Subcutaneous abdominal adipose tissue (tissue), 5 donors: Measurements from ENCODE around the gene SALL3.

Source experiments
- H3K27ac ChIP-seq: one replicate; pipeline ENCODE4 v1.7.0; 2013; ENCODE audit warnings: low read depth, mild to moderate bottlenecking, inconsistent platforms, low read length, moderate library complexity
- H3K27me3 ChIP-seq, 5 donors: one replicate each; pipeline ENCODE4 v1.7.0; 2013; ENCODE audit warnings: low read length in 5 of 5, inconsistent platforms in 1 of 5; ENCODE audit not compliant: control insufficient read depth in 5 of 5, insufficient read depth in 4 of 5
- H3K36me3 ChIP-seq, 5 donors: one replicate each; pipeline ENCODE4 v1.7.0; 2013; ENCODE audit warnings: low read length in 5 of 5; ENCODE audit not compliant: control insufficient read depth in 5 of 5, insufficient read depth in 5 of 5
- H3K4me1 ChIP-seq, 5 donors: one replicate each; pipeline ENCODE4 v1.7.0; 2013; ENCODE audit warnings: low read length in 5 of 5, mild to moderate bottlenecking in 3 of 5, moderate library complexity in 1 of 5; ENCODE audit not compliant: control insufficient read depth in 5 of 5, insufficient read depth in 5 of 5
- H3K4me3 ChIP-seq, 5 donors: one replicate each; pipeline ENCODE4 v1.7.0; 2013; ENCODE audit warnings: low read length in 5 of 5, low read depth in 1 of 5
- H3K9ac ChIP-seq, 5 donors: one replicate each; pipeline ENCODE4 v1.7.0; 2013; ENCODE audit warnings: low read length in 5 of 5, mild to moderate bottlenecking in 4 of 5, moderate library complexity in 3 of 5
- H3K9me3 ChIP-seq, 5 donors: one replicate each; pipeline ENCODE4 v1.7.0; 2013; ENCODE audit warnings: low read length in 5 of 5; ENCODE audit not compliant: control insufficient read depth in 5 of 5
- donor health status: healthy.
- donor health status: healthy.
- donor health status: healthy.
- donor health status: healthy.
- donor health status: healthy.

The SALL3 gene

GRCh38 chr18:78979730-78980278, at the start of gene SALL3:
Gene SALL3 (plus strand): TSS chr18:78979818. CDS start chr18:78980275, 457 bp downstream.
- H3K4me3 ChIP-seq = peak within 1 kb of the TSS in 1 of 5 donors; percentile 44
- no peak within 1 kb of the TSS for H3K27ac ChIP-seq
- H3K27me3 ChIP-seq = peaks cover 38 to 62% (median 47%) of the 10 kb centered on the region in 5 donors
- no peaks in the 10 kb centered on the region for H3K36me3 ChIP-seq
- H3K9ac ChIP-seq = no peak within 1 kb of the TSS
- H3K4me1 ChIP-seq = peaks cover 1 to 11% (median 10%) of the 10 kb centered on the region in 5 donors
- no peaks in the 10 kb centered on the region for H3K9me3 ChIP-seq

GRCh38 chr18:78932281-78932680, 47.3 kb upstream of the SALL3 start:
- H3K9me3 ChIP-seq = no peaks in the 10 kb centered on the region
- no peak overlapping the region for H3K9ac ChIP-seq
- H3K36me3 ChIP-seq = no peaks in the 10 kb centered on the region
- H3K4me1 ChIP-seq = no peaks in the 10 kb centered on the region
- H3K4me3 ChIP-seq = no peak overlapping the region
- H3K27ac ChIP-seq = no peak overlapping the region
- peaks cover 3 to 6% (median 5%) of the 10 kb centered on the region in 5 donors for H3K27me3 ChIP-seq

GRCh38 chr18:78934003-78934402, 45.6 kb upstream of the SALL3 start:
- H3K9ac ChIP-seq = no peak overlapping the region
- H3K36me3 ChIP-seq = no peaks in the 10 kb centered on the region
- peaks cover 0 to 6% (median 5%) of the 10 kb centered on the region in 5 donors for H3K27me3 ChIP-seq
- H3K4me1 ChIP-seq = no peaks in the 10 kb centered on the region
- no peak overlapping the region for H3K4me3 ChIP-seq
- H3K27ac ChIP-seq = no peak overlapping the region
- H3K9me3 ChIP-seq = no peaks in the 10 kb centered on the region

DNA sequence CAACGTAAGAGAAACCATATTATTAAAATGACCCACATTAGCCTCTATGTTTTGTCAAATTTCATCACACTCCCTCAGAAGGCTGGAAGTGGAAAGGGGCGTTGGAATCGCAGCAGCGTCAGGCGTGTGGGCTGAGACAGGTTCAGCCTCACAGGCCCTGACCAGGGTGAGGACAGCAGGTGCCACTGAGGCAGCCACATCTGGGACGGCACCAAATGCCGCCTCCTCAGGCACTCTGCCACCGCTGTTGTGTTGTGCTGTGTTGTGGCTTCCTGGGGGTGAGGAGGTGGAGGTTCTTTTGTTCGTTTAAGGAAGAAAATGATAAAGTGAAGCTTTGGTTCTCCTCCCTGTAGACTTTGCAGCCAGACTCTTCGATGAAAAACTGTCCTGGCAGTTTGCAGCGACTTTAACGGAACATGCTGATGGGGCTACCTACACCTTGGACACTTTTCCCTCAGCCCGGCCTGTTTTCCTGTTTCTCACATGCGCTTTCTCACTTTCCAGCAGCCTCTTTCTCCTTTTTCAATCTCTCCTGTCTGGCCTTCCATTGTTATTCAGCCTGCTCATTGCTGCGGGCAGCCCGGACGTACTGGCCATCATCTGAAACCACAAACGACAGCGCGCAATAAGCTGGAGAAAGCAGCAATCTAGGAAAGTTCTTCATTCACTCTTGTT, 44.9 kb upstream of the SALL3 start:
- no peaks in the 10 kb centered on the region for H3K4me1 ChIP-seq
- no peaks in the 10 kb centered on the region for H3K9me3 ChIP-seq
- peaks cover 0 to 6% (median 5%) of the 10 kb centered on the region in 5 donors for H3K27me3 ChIP-seq
- H3K4me3 ChIP-seq = no peak overlapping the region
- H3K27ac ChIP-seq = no peak overlapping the region
- H3K36me3 ChIP-seq = no peaks in the 10 kb centered on the region
- H3K9ac ChIP-seq = no peak overlapping the region

GRCh38 chr18:78935406-78935805, 44.2 kb upstream of the SALL3 start:
- no peak overlapping the region for H3K27ac ChIP-seq
- H3K36me3 ChIP-seq = no peaks in the 10 kb centered on the region
- peaks cover 0 to 8% (median 5%) of the 10 kb centered on the region in 5 donors for H3K27me3 ChIP-seq
- no peak overlapping the region for H3K9ac ChIP-seq
- no peaks in the 10 kb centered on the region for H3K9me3 ChIP-seq
- H3K4me1 ChIP-seq = no peaks in the 10 kb centered on the region
- no peak overlapping the region for H3K4me3 ChIP-seq

DNA sequence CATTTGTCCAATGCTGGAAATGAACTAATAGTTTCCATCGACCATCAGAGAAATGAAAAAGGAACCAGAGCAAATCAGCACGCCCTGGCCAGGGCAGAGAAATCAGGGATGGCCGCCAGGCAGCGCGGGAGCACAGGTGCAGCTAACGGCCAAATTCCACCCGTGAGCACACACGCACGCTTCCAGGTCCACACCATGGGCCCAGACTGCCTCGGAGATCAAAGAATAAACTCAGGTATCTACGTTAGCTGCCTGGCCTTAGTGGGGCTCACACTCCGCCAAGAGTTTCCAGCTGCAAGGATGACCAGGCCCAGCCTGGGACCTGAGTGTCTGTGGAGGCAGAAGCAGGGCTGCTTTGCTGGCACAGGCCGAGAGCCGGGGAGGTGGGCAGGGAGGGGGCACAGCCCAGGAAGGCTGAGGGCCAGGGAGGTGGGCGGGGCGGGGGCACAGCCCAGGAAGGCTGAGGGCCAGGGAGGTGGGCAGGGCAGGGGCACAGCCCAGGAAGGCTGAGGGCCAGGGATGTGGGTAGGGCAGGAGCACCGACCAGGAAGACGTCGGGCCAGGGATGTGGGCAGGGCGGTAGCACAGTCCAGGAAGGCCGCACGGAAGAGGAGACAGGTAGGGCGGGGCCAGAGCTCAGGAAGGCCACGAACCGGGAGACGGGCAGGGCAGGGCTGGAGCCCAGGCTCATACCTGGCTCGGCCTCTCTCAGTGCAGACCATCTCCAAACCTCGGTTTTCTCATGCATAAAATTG, 43.2 kb upstream of the SALL3 start:
- no peak overlapping the region for H3K9ac ChIP-seq
- no peak overlapping the region for H3K27ac ChIP-seq
- H3K27me3 ChIP-seq = peaks cover 0 to 8% (median 5%) of the 10 kb centered on the region in 5 donors
- no peaks in the 10 kb centered on the region for H3K4me1 ChIP-seq
- H3K36me3 ChIP-seq = no peaks in the 10 kb centered on the region
- H3K4me3 ChIP-seq = no peak overlapping the region
- H3K9me3 ChIP-seq = no peaks in the 10 kb centered on the region

GRCh38 chr18:78937166-78937565, 42.5 kb upstream of the SALL3 start:
- H3K27ac ChIP-seq = no peak overlapping the region
- H3K27me3 ChIP-seq = peaks cover 0 to 8% (median 5%) of the 10 kb centered on the region in 5 donors
- H3K9me3 ChIP-seq = no peaks in the 10 kb centered on the region
- H3K36me3 ChIP-seq = no peaks in the 10 kb centered on the region
- no peak overlapping the region for H3K9ac ChIP-seq
- H3K4me1 ChIP-seq = no peaks in the 10 kb centered on the region
- H3K4me3 ChIP-seq = no peak overlapping the region

DNA sequence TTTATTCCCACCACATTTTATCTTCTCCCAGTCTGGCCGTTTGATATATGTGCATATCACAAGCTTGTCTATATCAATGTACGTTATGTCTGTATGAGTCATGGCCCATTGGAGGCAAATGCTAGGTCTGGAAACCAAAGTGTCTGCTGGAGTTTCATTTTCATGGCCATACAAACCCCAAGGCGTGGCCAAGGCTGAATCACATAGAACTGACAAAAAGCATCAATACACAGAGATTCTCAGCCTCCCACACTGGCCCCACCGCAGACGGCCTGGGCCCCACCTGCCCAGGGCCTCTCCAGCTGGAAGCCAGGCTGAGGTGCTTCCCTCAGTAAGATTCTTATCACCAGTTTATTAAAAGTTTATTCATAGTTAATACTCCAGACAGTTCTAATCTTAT, 40.5 kb upstream of the SALL3 start:
- Histone ChIP-seq H3K36me3 (no peaks in the 10 kb centered on the region), H3K27me3 (peaks cover 0 to 8% (median 3%) of the 10 kb centered on the region in 5 donors), H3K9ac (no peak overlapping the region), H3K9me3 (no peaks in the 10 kb centered on the region), H3K4me1 (no peaks in the 10 kb centered on the region), H3K4me3 (no peak overlapping the region), H3K27ac (no peak overlapping the region)

GRCh38 chr18:78939734-78940494, 39.7 kb upstream of the SALL3 start:
- Histone ChIP-seq H3K4me3 (no peak overlapping the region), H3K4me1 (no peaks in the 10 kb centered on the region), H3K27me3 (peaks cover 0 to 6% (median 0%) of the 10 kb centered on the region in 5 donors), H3K9ac (no peak overlapping the region), H3K27ac (no peak overlapping the region), H3K9me3 (no peaks in the 10 kb centered on the region), H3K36me3 (no peaks in the 10 kb centered on the region)
